ENCODE results near the gene P2RY12.

P2RY12 gene

DNA sequence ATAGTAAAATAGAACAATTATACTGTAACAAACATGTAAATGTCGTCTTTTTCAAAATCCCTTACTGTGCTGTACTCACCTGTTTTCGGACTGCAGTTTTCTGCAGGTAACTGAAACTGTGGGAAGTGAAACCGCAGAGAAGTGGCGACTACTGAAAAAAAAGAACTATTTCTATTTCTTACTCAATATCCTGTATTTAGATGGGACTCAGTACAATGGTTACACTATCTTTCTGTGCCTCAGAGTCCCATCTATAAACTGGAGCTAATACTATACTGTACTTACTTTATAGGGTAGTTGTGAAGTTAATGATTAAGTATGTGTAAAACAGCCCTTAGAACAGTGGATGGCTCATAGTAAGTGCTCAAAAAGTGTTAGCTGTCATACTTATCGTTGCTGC lies 14.3 kb upstream of the P2RY12 start:
- no peaks in the 10 kb centered on the region for H3K9me3 ChIP-seq (ENCODE audit: insufficient read depth, low read depth, low read length)
- no peak overlapping the region for H3K9ac ChIP-seq (ENCODE audit: low read depth, low read length, poor library complexity, severe bottlenecking)
- no peaks in the 10 kb centered on the region for H3K9me2 ChIP-seq (replicated peaks; ENCODE audit: low read depth, low read length)
- no peak overlapping the region for H3K4me3 ChIP-seq (ENCODE audit: low read length, poor library complexity, severe bottlenecking)
- no peak overlapping the region for H2AFZ ChIP-seq (ENCODE audit: low read length)
- peaks cover 6% of the 10 kb centered on the region for H3K4me1 ChIP-seq (ENCODE audit: insufficient read depth, low read length, poor library complexity, severe bottlenecking)
- H3K79me2 ChIP-seq (ENCODE audit: insufficient read depth, low read length), result no peaks in the 10 kb centered on the region
- no peak for TF ChIP-seq EZH2phosphoT487 (IDR thresholded peaks at IDR 0.05; ENCODE audit: borderline replicate concordance)
- no peak for TF ChIP-seq CTCF (conservative IDR thresholded peaks at IDR 0.05; ENCODE audit: low read length)
- H3K4me2 ChIP-seq (ENCODE audit: low read depth, low read length, poor library complexity, severe bottlenecking), result no peak overlapping the region
- peaks cover 66% of the 10 kb centered on the region for H3K36me3 ChIP-seq (ENCODE audit: insufficient read depth, low read length)
- no peaks in the 10 kb centered on the region; the same call in 1 of the 2 replicates for H3F3A ChIP-seq (ENCODE audit: low read depth)
- H3K27me3 ChIP-seq (ENCODE audit: insufficient read depth, low read length, poor library complexity, severe bottlenecking), result no peaks in the 10 kb centered on the region
- no peaks in the 10 kb centered on the region for H4K20me1 ChIP-seq (ENCODE audit: insufficient read depth, low read length, poor library complexity, severe bottlenecking)

DNA sequence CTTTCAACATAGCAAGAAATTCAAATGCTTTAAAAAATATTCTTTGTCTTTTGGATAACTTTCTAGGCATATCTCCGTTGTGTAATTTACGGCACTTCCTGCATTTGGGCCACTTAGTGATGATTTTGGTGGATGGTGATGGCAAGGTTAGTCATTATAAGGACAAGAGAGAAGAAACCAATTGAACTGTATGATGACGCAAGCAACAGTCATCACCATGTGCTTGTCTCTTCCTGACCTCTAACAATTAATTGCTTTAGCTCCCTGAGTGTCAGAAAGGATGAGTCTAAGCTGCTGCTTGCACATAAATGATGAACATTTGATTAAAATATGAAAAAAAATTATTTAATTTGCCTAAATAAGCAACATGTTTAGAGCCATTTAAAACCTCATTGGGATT lies 11.3 kb upstream of the P2RY12 start:
- Histone ChIP-seq H3K4me1 (ENCODE audit: insufficient read depth, low read length, poor library complexity, severe bottlenecking) (no peaks in the 10 kb centered on the region), H3K9me3 (ENCODE audit: insufficient read depth, low read depth, low read length) (no peaks in the 10 kb centered on the region), H3K4me2 (ENCODE audit: low read depth, low read length, poor library complexity, severe bottlenecking) (no peak overlapping the region), H3K4me3 (ENCODE audit: low read length, poor library complexity, severe bottlenecking) (no peak overlapping the region), H3K36me3 (ENCODE audit: insufficient read depth, low read length) (peaks cover 66% of the 10 kb centered on the region), H3K27me3 (ENCODE audit: insufficient read depth, low read length, poor library complexity, severe bottlenecking) (no peaks in the 10 kb centered on the region), H3K9ac (ENCODE audit: low read depth, low read length, poor library complexity, severe bottlenecking) (no peak overlapping the region), H2AFZ (ENCODE audit: low read length) (no peak overlapping the region), H4K20me1 (ENCODE audit: insufficient read depth, low read length, poor library complexity, severe bottlenecking) (no peaks in the 10 kb centered on the region), H3K9me2 (replicated peaks; ENCODE audit: low read depth, low read length) (no peaks in the 10 kb centered on the region), H3K79me2 (ENCODE audit: insufficient read depth, low read length) (no peaks in the 10 kb centered on the region), H3F3A (ENCODE audit: low read depth) (no peaks in the 10 kb centered on the region)
- TF ChIP-seq CTCF (conservative IDR thresholded peaks at IDR 0.05; ENCODE audit: low read length) (no peak), EZH2phosphoT487 (IDR thresholded peaks at IDR 0.05; ENCODE audit: borderline replicate concordance) (no peak)

GRCh38 chr3:151394611-151395010 lies 10.1 kb upstream of the P2RY12 start:
- H3K4me3 ChIP-seq (ENCODE audit: low read length, poor library complexity, severe bottlenecking), result no peak overlapping the region
- peaks cover 69% of the 10 kb centered on the region for H3K36me3 ChIP-seq (ENCODE audit: insufficient read depth, low read length)
- H3K9me2 ChIP-seq (replicated peaks; ENCODE audit: low read depth, low read length), result no peaks in the 10 kb centered on the region
- H2AFZ ChIP-seq (ENCODE audit: low read length), result no peak overlapping the region
- no peaks in the 10 kb centered on the region for H3K9me3 ChIP-seq (ENCODE audit: insufficient read depth, low read depth, low read length)
- H3K79me2 ChIP-seq (ENCODE audit: insufficient read depth, low read length), result no peaks in the 10 kb centered on the region
- H3K4me1 ChIP-seq (ENCODE audit: insufficient read depth, low read length, poor library complexity, severe bottlenecking), result no peaks in the 10 kb centered on the region
- H3K27me3 ChIP-seq (ENCODE audit: insufficient read depth, low read length, poor library complexity, severe bottlenecking), result no peaks in the 10 kb centered on the region
- no peaks in the 10 kb centered on the region for H4K20me1 ChIP-seq (ENCODE audit: insufficient read depth, low read length, poor library complexity, severe bottlenecking)
- H3F3A ChIP-seq (ENCODE audit: low read depth), result no peaks in the 10 kb centered on the region
- H3K9ac ChIP-seq (ENCODE audit: low read depth, low read length, poor library complexity, severe bottlenecking), result no peak overlapping the region
- TF ChIP-seq EZH2phosphoT487 (IDR thresholded peaks at IDR 0.05; ENCODE audit: borderline replicate concordance) (no peak), CTCF (conservative IDR thresholded peaks at IDR 0.05; ENCODE audit: low read length) (no peak)
- H3K4me2 ChIP-seq (ENCODE audit: low read depth, low read length, poor library complexity, severe bottlenecking), result no peak overlapping the region
